ENCODE results near the gene CFAP299.
"Not testable (repeated sequence)": the region's sequence is repeated elsewhere in the genome, so short reads cannot be mapped to it uniquely, and the experiment has no call there.

CFAP299 gene

DNA sequence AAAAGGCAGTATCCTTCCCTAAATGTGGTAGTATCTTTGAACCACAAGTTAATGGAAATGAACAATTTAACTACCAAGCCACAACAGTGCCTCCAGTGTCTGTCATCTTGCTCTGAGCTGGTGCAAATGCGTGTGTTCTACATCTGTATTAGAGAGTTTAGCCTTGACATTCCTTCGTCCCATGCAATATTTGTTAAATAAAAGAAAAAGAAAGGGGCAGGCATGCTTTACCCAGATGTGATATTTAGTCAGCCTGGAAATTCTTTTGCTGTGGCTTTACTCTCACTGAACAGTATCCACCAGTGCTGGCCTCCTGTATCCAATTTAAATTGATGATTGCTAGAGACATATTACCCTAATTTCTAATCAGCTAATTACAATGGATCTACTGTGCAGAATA is 310.5 kb downstream of the CFAP299 start:
- H3K27ac ChIP-seq (ENCODE audit: low read length): no peak overlapping the region
- TF ChIP-seq EZH2phosphoT487 (IDR thresholded peaks at IDR 0.05; ENCODE audit: low read length): no peak
- no peak for TF ChIP-seq CTCF (IDR thresholded peaks at IDR 0.05; ENCODE audit: low read length)
- no peak for TF ChIP-seq EZH2 (optimal IDR thresholded peaks at IDR 0.05; ENCODE audit: low read depth, low read length)
- no peaks in the 10 kb centered on the region for H3K79me2 ChIP-seq (ENCODE audit: low read length)
- H3K4me3 ChIP-seq (ENCODE audit: low read length): no peak overlapping the region
- no peaks in the 10 kb centered on the region for H3K9me2 ChIP-seq (replicated peaks; ENCODE audit: insufficient read depth, low read length)
- no peaks in the 10 kb centered on the region for H3K4me1 ChIP-seq (ENCODE audit: low read length)
- no peak for DNase-seq
- no peaks in the 10 kb centered on the region for H3K36me3 ChIP-seq (replicated peaks; ENCODE audit: insufficient read depth, low read length)
- no peaks in the 10 kb centered on the region for H3K27me3 ChIP-seq (replicated peaks; ENCODE audit: insufficient read depth, low read length)
- H3K9me3 ChIP-seq (replicated peaks; ENCODE audit: insufficient read depth, low read length): no peaks in the 10 kb centered on the region
- H2AFZ ChIP-seq (ENCODE audit: low read length): no peak overlapping the region
- H3F3A ChIP-seq (ENCODE audit: insufficient read depth, low read length): no peaks in the 10 kb centered on the region
- H3K9ac ChIP-seq (ENCODE audit: low read length): no peak overlapping the region
- no peak overlapping the region for H3K4me2 ChIP-seq (ENCODE audit: low read depth, low read length)
- H4K20me1 ChIP-seq (ENCODE audit: insufficient read depth, low read length): no peaks in the 10 kb centered on the region

- Histone ChIP-seq H3K27ac (ENCODE audit: low read length) (no peak overlapping the region), H3K36me3 (replicated peaks; ENCODE audit: insufficient read depth, low read length) (no peaks in the 10 kb centered on the region), H3K79me2 (ENCODE audit: low read length) (no peaks in the 10 kb centered on the region), H4K20me1 (ENCODE audit: insufficient read depth, low read length) (no peaks in the 10 kb centered on the region), H3K9me2 (replicated peaks; ENCODE audit: insufficient read depth, low read length) (no peaks in the 10 kb centered on the region), H3K4me1 (ENCODE audit: low read length) (peaks cover 10% of the 10 kb centered on the region; the same call in 1 of the 2 replicates), H3K27me3 (replicated peaks; ENCODE audit: insufficient read depth, low read length) (no peaks in the 10 kb centered on the region), H2AFZ (ENCODE audit: low read length) (no peak overlapping the region), H3K9ac (ENCODE audit: low read length) (no peak overlapping the region), H3K4me2 (ENCODE audit: low read depth, low read length) (no peak overlapping the region), H3K4me3 (ENCODE audit: low read length) (no peak overlapping the region), H3F3A (ENCODE audit: insufficient read depth, low read length) (no peaks in the 10 kb centered on the region), H3K9me3 (replicated peaks; ENCODE audit: insufficient read depth, low read length) (no peaks in the 10 kb centered on the region)
- TF ChIP-seq EZH2phosphoT487 (IDR thresholded peaks at IDR 0.05; ENCODE audit: low read length): no peak
- no peak for TF ChIP-seq EZH2 (optimal IDR thresholded peaks at IDR 0.05; ENCODE audit: low read depth, low read length)
- TF ChIP-seq CTCF (IDR thresholded peaks at IDR 0.05; ENCODE audit: low read length): no peak
- no peak for DNase-seq
Observed at GRCh38 chr4:80655662-80656061, 320.1 kb downstream of the CFAP299 start.

- H3K27me3 ChIP-seq (replicated peaks; ENCODE audit: insufficient read depth, low read length); H3K4me1 ChIP-seq (ENCODE audit: low read length); H3K9me3 ChIP-seq (replicated peaks; ENCODE audit: insufficient read depth, low read length); DNase-seq; H3K27ac ChIP-seq (ENCODE audit: low read length); H3K9me2 ChIP-seq (replicated peaks; ENCODE audit: insufficient read depth, low read length); H3K36me3 ChIP-seq (replicated peaks; ENCODE audit: insufficient read depth, low read length); H3K9ac ChIP-seq (ENCODE audit: low read length); H3K4me3 ChIP-seq (ENCODE audit: low read length); H2AFZ ChIP-seq (ENCODE audit: low read length); H3K4me2 ChIP-seq (ENCODE audit: low read depth, low read length); H3K79me2 ChIP-seq (ENCODE audit: low read length); H3F3A ChIP-seq (ENCODE audit: insufficient read depth, low read length); H4K20me1 ChIP-seq (ENCODE audit: insufficient read depth, low read length): not testable (repeated sequence)
Observed at GRCh38 chr4:80670118-80670517, 334.6 kb downstream of the CFAP299 start.

DNA sequence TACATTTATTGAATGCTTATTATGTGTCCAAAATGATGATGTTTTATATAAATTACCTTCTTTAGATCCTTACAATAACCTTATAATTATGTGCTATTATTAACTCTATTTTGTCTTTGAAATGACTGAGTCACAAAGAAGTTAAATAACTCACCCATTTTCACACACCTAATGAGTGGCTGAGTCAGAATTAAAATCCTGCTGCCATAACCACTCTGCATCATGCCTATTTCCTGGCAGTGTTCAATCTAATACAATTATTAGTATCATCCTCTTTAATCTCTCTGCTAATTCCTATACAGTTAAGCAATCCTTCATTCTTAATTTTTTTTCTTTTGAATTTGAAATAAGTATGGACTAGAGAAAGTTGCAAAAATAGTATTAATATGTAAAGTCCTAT is 342.9 kb downstream of the CFAP299 start:
- Histone ChIP-seq H3K9me2 (replicated peaks; ENCODE audit: insufficient read depth, low read length) (no peaks in the 10 kb centered on the region), H3K9me3 (replicated peaks; ENCODE audit: insufficient read depth, low read length) (no peaks in the 10 kb centered on the region), H3K9ac (ENCODE audit: low read length) (no peak overlapping the region), H3K36me3 (replicated peaks; ENCODE audit: insufficient read depth, low read length) (no peaks in the 10 kb centered on the region), H3K4me3 (ENCODE audit: low read length) (no peak overlapping the region), H3K4me1 (ENCODE audit: low read length) (no peaks in the 10 kb centered on the region), H2AFZ (ENCODE audit: low read length) (no peak overlapping the region), H3F3A (ENCODE audit: insufficient read depth, low read length) (no peaks in the 10 kb centered on the region), H3K27me3 (replicated peaks; ENCODE audit: insufficient read depth, low read length) (no peaks in the 10 kb centered on the region), H3K27ac (ENCODE audit: low read length) (no peak overlapping the region), H3K79me2 (ENCODE audit: low read length) (no peaks in the 10 kb centered on the region), H4K20me1 (ENCODE audit: insufficient read depth, low read length) (no peaks in the 10 kb centered on the region), H3K4me2 (ENCODE audit: low read depth, low read length) (no peak overlapping the region)
- TF ChIP-seq EZH2 (optimal IDR thresholded peaks at IDR 0.05; ENCODE audit: low read depth, low read length) (no peak), EZH2phosphoT487 (IDR thresholded peaks at IDR 0.05; ENCODE audit: low read length) (no peak)
- no peak for DNase-seq

Data from MM.1S (cell line).